ENCODE measurements around the gene KCNF1. TPM values are rescaled to one million over a fixed set of nuclear protein-coding genes. Genes with fewer than 3 reads are reported as not detected.

KCNF1 gene
- total RNA-seq, 1 experiment from 2014 or later = 1.2 TPM

- TF ChIP-seq PRDM15 (CRISPR knock-in tag; IDR thresholded peaks at IDR 0.05) (no peak), NR3C1 (CRISPR knock-in tag; conservative IDR thresholded peaks at IDR 0.05; ENCODE audit: low read depth) (no peak), IRF2 (CRISPR knock-in tag; IDR thresholded peaks at IDR 0.05; ENCODE audit: borderline replicate concordance, low read depth) (no peak), PREB (CRISPR knock-in tag; IDR thresholded peaks at IDR 0.05; ENCODE audit: borderline replicate concordance) (no peak), GRHL2 (CRISPR knock-in tag; IDR thresholded peaks at IDR 0.05; ENCODE audit: insufficient replicate concordance, severe bottlenecking) (no peak), ZNF396 (CRISPR knock-in tag; IDR thresholded peaks at IDR 0.05; ENCODE audit: borderline replicate concordance) (no peak), ETV6 (CRISPR knock-in tag; IDR thresholded peaks at IDR 0.05) (no peak), AR (CRISPR knock-in tag; IDR thresholded peaks at IDR 0.05) (no peak)
These were observed 37.8 kb upstream of the KCNF1 start (continued) for GRCh38 chr2:10873790-10874437.

GRCh38 chr2:10875126-10875525, 36.6 kb upstream of the KCNF1 start:
- Mint-ChIP-seq H3K9me3 (peaks cover 24% of the 10 kb centered on the region), H3K27me3 (ENCODE audit: low read depth) (no peaks in the 10 kb centered on the region), H3K27ac (no peak overlapping the region), H3K36me3 (peaks cover 8% of the 10 kb centered on the region), H3K4me1 (peaks cover 23% of the 10 kb centered on the region), H3K4me3 (no peak overlapping the region)
- DNase-seq (ENCODE audit: low spot score) (no peak), ATAC-seq (no peak)
- CTCF ChIA-PET = interaction anchor here (0.8 to 4.1 kb wide), 2 partner anchors 35 to 43 kb away, joined by 3 to 16 read pairs; no protein-coding TSS in a partner anchor
- POLR2A ChIA-PET = interaction anchor here (0.7 kb wide), 1 partner anchor 718 kb away, joined by 3 read pairs; no protein-coding TSS in a partner anchor
- TF ChIP-seq ZNF281 (CRISPR knock-in tag; IDR thresholded peaks at IDR 0.05) (no peak), FOXK1 (CRISPR knock-in tag; IDR thresholded peaks at IDR 0.05) (no peak), ZSCAN18 (CRISPR knock-in tag; IDR thresholded peaks at IDR 0.05) (no peak), ZNF121 (CRISPR knock-in tag; IDR thresholded peaks at IDR 0.05) (no peak), ZNF423 (CRISPR knock-in tag; IDR thresholded peaks at IDR 0.05) (no peak), HMGA2 (CRISPR knock-in tag; IDR thresholded peaks at IDR 0.05) (no peak), AR (CRISPR knock-in tag; IDR thresholded peaks at IDR 0.05) (no peak), TCF7 (CRISPR knock-in tag; IDR thresholded peaks at IDR 0.05; ENCODE audit: low read depth) (no peak), E2F4 (CRISPR knock-in tag; IDR thresholded peaks at IDR 0.05; ENCODE audit: borderline replicate concordance, low read depth) (no peak), SP1 (CRISPR knock-in tag; conservative IDR thresholded peaks at IDR 0.05) (no peak), ZNF263 (CRISPR knock-in tag; IDR thresholded peaks at IDR 0.05; ENCODE audit: low read depth) (no peak)
